Measurements from ENCODE around the gene LGALSL.

GRCh38 chr2:64481665-64482064 lies 27.7 kb downstream of the LGALSL start:
- TF ChIP-seq CTCF (IDR thresholded peaks at IDR 0.05 in 4 of 5, conservative IDR thresholded peaks at IDR 0.05 in 1 of 5) (no peak), POLR2A (IDR thresholded peaks at IDR 0.05) (no peak)
